ENCODE data around the gene CACNA1C. TPM values are rescaled to one million over a fixed set of nuclear protein-coding genes. Genes with fewer than 3 reads are reported as not detected.

Gene CACNA1C
- total RNA-seq, 4 donors from 2014 or later = 44.1 to 104 (median 49.4) TPM

- Histone ChIP-seq H3K9me3 (no peaks in the 10 kb centered on the region), H3K4me3 (no peak overlapping the region), H3K4me1 (peaks cover 76 to 86% (median 82%) of the 10 kb centered on the region in 4 donors), H3K27me3 (no peaks in the 10 kb centered on the region), H3K27ac (replicated peaks in 1 of 4) (peak overlapping the region; percentile 71 to 80 (median 78)), H3K36me3 (no peaks in the 10 kb centered on the region)
- no peak for DNase-seq (ENCODE audit: extremely low spot score)
- 82% methylated on average over 14 of the region's 14 CpGs for WGBS
- TF ChIP-seq CTCF (IDR thresholded peaks at IDR 0.05) = no peak
- TF ChIP-seq POLR2AphosphoS5 (IDR thresholded peaks at IDR 0.05) = no peak
- TF ChIP-seq POLR2A (IDR thresholded peaks at IDR 0.05; ENCODE audit: low read depth) = no peak
- TF ChIP-seq EP300 (IDR thresholded peaks at IDR 0.05) = no peak
- intact Hi-C loops (cut with DNase I) = loop anchor here (5.0 kb wide), 1 partner anchor 228 kb away; no protein-coding TSS in a partner anchor
Measured at GRCh38 chr12:2285462-2285861, 232.7 kb downstream of the CACNA1C start.

- no peaks in the 10 kb centered on the region for H3K9me3 ChIP-seq
Measured at GRCh38 chr12:2286047-2286446, 233.3 kb downstream of the CACNA1C start.

GRCh38 chr12:2286461-2287131 lies 233.8 kb downstream of the CACNA1C start:
- Histone ChIP-seq H3K4me3 (peak overlapping the region in 1 of 4 donors; percentile 6), H3K4me1 (peaks cover 81 to 97% (median 88%) of the 10 kb centered on the region in 4 donors), H3K36me3 (no peaks in the 10 kb centered on the region), H3K9me3 (no peaks in the 10 kb centered on the region), H3K27me3 (no peaks in the 10 kb centered on the region), H3K27ac (replicated peaks in 1 of 4) (peak overlapping the region; percentile 71 to 80 (median 78))
- DNase-seq (ENCODE audit: extremely low spot score) = no peak
- intact Hi-C loops (cut with DNase I) = loop anchor here (5.0 kb wide), 1 partner anchor 229 kb away; no protein-coding TSS in a partner anchor
- WGBS = 55% methylated on average over 9 of the region's 9 CpGs
- TF ChIP-seq POLR2AphosphoS5 (IDR thresholded peaks at IDR 0.05) (peak in 1 of 2 donors; percentile 43), POLR2A (IDR thresholded peaks at IDR 0.05; ENCODE audit: low read depth) (no peak)

More at GRCh38 chr12:2286047-2286446, 233.3 kb downstream of the CACNA1C start:
- Histone ChIP-seq H3K27ac (replicated peaks in 1 of 4) (peak overlapping the region; percentile 71 to 80 (median 78)), H3K4me1 (peaks cover 76 to 92% (median 84%) of the 10 kb centered on the region in 4 donors), H3K36me3 (no peaks in the 10 kb centered on the region), H3K27me3 (no peaks in the 10 kb centered on the region), H3K4me3 (no peak overlapping the region)
- intact Hi-C loops (cut with DNase I) = loop anchor here (5.0 kb wide), 1 partner anchor 229 kb away; no protein-coding TSS in a partner anchor
- 52% methylated on average over 5 of the region's 5 CpGs for WGBS
- TF ChIP-seq CTCF (IDR thresholded peaks at IDR 0.05) (no peak), POLR2A (IDR thresholded peaks at IDR 0.05; ENCODE audit: low read depth) (no peak), EP300 (IDR thresholded peaks at IDR 0.05) (no peak), POLR2AphosphoS5 (IDR thresholded peaks at IDR 0.05) (no peak)
- DNase-seq (ENCODE audit: extremely low spot score) = no peak

GRCh38 chr12:2287151-2287550 lies 234.4 kb downstream of the CACNA1C start:
- intact Hi-C loops (cut with DNase I) = loop anchor here (5.0 kb wide), 1 partner anchor 230 kb away; no protein-coding TSS in a partner anchor
- Histone ChIP-seq H3K4me3 (no peak overlapping the region), H3K4me1 (peaks cover 84 to 99% (median 89%) of the 10 kb centered on the region in 4 donors), H3K27me3 (no peaks in the 10 kb centered on the region), H3K27ac (replicated peaks in 1 of 4) (peak overlapping the region; percentile 71 to 80 (median 78)), H3K36me3 (no peaks in the 10 kb centered on the region), H3K9me3 (no peaks in the 10 kb centered on the region)
- DNase-seq (ENCODE audit: extremely low spot score) = no peak
- no peak for TF ChIP-seq EP300 (IDR thresholded peaks at IDR 0.05)
- no peak for TF ChIP-seq CTCF (IDR thresholded peaks at IDR 0.05)
- peak in 1 of 2 donors; percentile 7 for TF ChIP-seq POLR2AphosphoS5 (IDR thresholded peaks at IDR 0.05)
- 69% methylated on average over 12 of the region's 12 CpGs for WGBS

- Histone ChIP-seq H3K36me3 (no peaks in the 10 kb centered on the region), H3K4me3 (no peak overlapping the region), H3K27me3 (no peaks in the 10 kb centered on the region), H3K9me3 (no peaks in the 10 kb centered on the region), H3K27ac (replicated peaks in 1 of 4) (peak overlapping the region; percentile 71 to 80 (median 78)), H3K4me1 (peaks cover 85 to 99% (median 89%) of the 10 kb centered on the region in 4 donors)
- intact Hi-C loops (cut with DNase I) = loop anchor here (5.0 kb wide), 1 partner anchor 230 kb away; no protein-coding TSS in a partner anchor
- 73% methylated on average over 5 of the region's 5 CpGs for WGBS
- no peak for TF ChIP-seq POLR2A (IDR thresholded peaks at IDR 0.05; ENCODE audit: low read depth)
- no peak for TF ChIP-seq CTCF (IDR thresholded peaks at IDR 0.05)
- no peak for TF ChIP-seq POLR2AphosphoS5 (IDR thresholded peaks at IDR 0.05)
- TF ChIP-seq EP300 (IDR thresholded peaks at IDR 0.05) = no peak
- DNase-seq (ENCODE audit: extremely low spot score) = no peak
Measured at GRCh38 chr12:2287589-2287988, 234.8 kb downstream of the CACNA1C start.
